Endothelial cell of umbilical vein (primary cell): ENCODE measurements around the gene SSH2. TPM values are rescaled to one million over a fixed set of nuclear protein-coding genes. Genes with fewer than 3 reads are reported as not detected.

ENCODE experiments used
- BruUV-seq: library from RNA; stranded (reverse); fragments of 400-500 nt; replicated peaks from 2 replicates; lab custom pipeline; 2021; lab: Mats Ljungman, UMichigan
- CTCF ChIA-PET: fragments of 300-600, 350-600 bp; sonication (Branson Sonifier 250); formaldehyde crosslinking; loops from one replicate; lab custom pipeline; 2021; ENCODE audit warnings: antibody characterized with exemption, inconsistent platforms; lab: Charles Lee
- POLR2A ChIA-PET: fragments of 300-600, 350-600 bp; sonication (Branson Sonifier 250); formaldehyde crosslinking; loops from one replicate; lab custom pipeline; 2021; ENCODE audit warnings: antibody characterized with exemption, inconsistent platforms; lab: Charles Lee
- DNase-seq: peaks from one replicate; pipeline ENCODE4 v3.0.0-alpha.2; 2011; ENCODE audit warnings: low read depth, low spot score
- FAIRE-seq: peaks from 2 replicates; lab custom pipeline; 2011; peaks lifted over from hg19 to GRCh38; lab: Jason Lieb, UNC
- H2AFZ ChIP-seq: 2 replicates; pipeline ENCODE4 v1.6.0; 2012; ENCODE audit warnings: low read depth, low read length, control low read depth, inconsistent platforms
- H3K27ac ChIP-seq: 2 replicates; pipeline ENCODE4 v1.5.1; 2011; ENCODE audit warnings: low read depth, mild to moderate bottlenecking, control low read depth, low read length, moderate library complexity; ENCODE audit not compliant: insufficient read depth
- H3K27me3 ChIP-seq, 2 experiments: 2 replicates each; pipeline versions ENCODE4 v1.6.0 to v1.6.1; 2011; ENCODE audit warnings: low read length in 2 of 2, mixed read lengths in 1 of 2; ENCODE audit not compliant: control insufficient read depth in 2 of 2, insufficient read depth in 2 of 2
- H3K36me3 ChIP-seq, 2 experiments: 2 replicates in 1 of 2; 3 replicates in 1 of 2; pipeline ENCODE4 v1.5.1; 2011; ENCODE audit warnings: low read length in 2 of 2, mild to moderate bottlenecking in 1 of 2, moderate library complexity in 1 of 2; ENCODE audit not compliant: control insufficient read depth in 2 of 2, insufficient read depth in 2 of 2; ENCODE audit errors: extremely low read depth in 1 of 2
- H3K4me1 ChIP-seq: 3 replicates; pipeline ENCODE4 v1.5.1; 2011; ENCODE audit warnings: mild to moderate bottlenecking, low read length; ENCODE audit not compliant: control insufficient read depth, insufficient read depth; ENCODE audit errors: extremely low read depth
- H3K4me2 ChIP-seq: 2 replicates; pipeline ENCODE4 v1.6.1; 2011; ENCODE audit warnings: low read length, control low read depth, mixed read lengths; ENCODE audit not compliant: insufficient read depth
- H3K4me3 ChIP-seq, 3 experiments: fragments of 200-600 bp in 1 of 3; sonication (generic), shearing (Covaris generic) in 1 of 3; replicated peaks in 1 of 3; 2 replicates each; pipeline ENCODE4 v1.5.1; 2011 to 2016; ENCODE audit warnings: control low read depth in 3 of 3, low read length in 3 of 3, mild to moderate bottlenecking in 2 of 3, inconsistent platforms in 1 of 3, low read depth in 1 of 3, moderate library complexity in 1 of 3; ENCODE audit not compliant: insufficient read depth in 1 of 3
- H3K79me2 ChIP-seq: 2 replicates; pipeline ENCODE4 v1.6.0; 2012; ENCODE audit warnings: low read length, inconsistent platforms; ENCODE audit not compliant: control insufficient read depth, insufficient read depth
- H3K9ac ChIP-seq: replicated peaks from 2 replicates; pipeline ENCODE3; 2011; ENCODE audit warnings: low read length, control low read depth; ENCODE audit not compliant: insufficient read depth; ENCODE audit errors: extremely low read depth
- H3K9me1 ChIP-seq: replicated peaks from 3 replicates; pipeline ENCODE4 v1.6.0; 2011; ENCODE audit warnings: mild to moderate bottlenecking, low read length; ENCODE audit not compliant: control insufficient read depth, insufficient read depth; ENCODE audit errors: extremely low read depth
- H3K9me3 ChIP-seq: replicated peaks from 2 replicates; pipeline ENCODE4 v1.5.1; 2012; ENCODE audit warnings: low read length, inconsistent platforms; ENCODE audit not compliant: control insufficient read depth, insufficient read depth
- H4K20me1 ChIP-seq: replicated peaks from 2 replicates; pipeline ENCODE3; 2011; ENCODE audit warnings: mild to moderate bottlenecking, low read length; ENCODE audit not compliant: control insufficient read depth, insufficient read depth; ENCODE audit errors: extremely low read depth
- EZH2 ChIP-seq: IDR thresholded peaks from 2 replicates; pipeline ENCODE4 v1.6.1; 2012; ENCODE audit warnings: borderline replicate concordance, low read depth, mild to moderate bottlenecking, moderate library complexity, low read length, inconsistent platforms; ENCODE audit not compliant: severe bottlenecking
- FOS ChIP-seq: IDR thresholded peaks from 2 replicates; pipeline ENCODE4 v1.6.1; 2011; ENCODE audit warnings: mild to moderate bottlenecking, low read length, moderate library complexity, borderline replicate concordance; ENCODE audit not compliant: insufficient read depth
- GATA2 ChIP-seq: IDR thresholded peaks from 2 replicates; pipeline ENCODE4 v1.7.0; 2011; ENCODE audit warnings: low read depth, mild to moderate bottlenecking, moderate library complexity, mixed read lengths, low read length; ENCODE audit not compliant: insufficient read length, insufficient read depth
- JUN ChIP-seq: IDR thresholded peaks from 2 replicates; pipeline ENCODE4 v1.6.1; 2011; ENCODE audit warnings: borderline replicate concordance, low read depth; ENCODE audit not compliant: insufficient read length, insufficient read depth
- MYC ChIP-seq: IDR thresholded peaks from one replicate; pipeline ENCODE4 v1.6.1; 2011; ENCODE audit warnings: mild to moderate bottlenecking, low read depth, low read length
- POLR2A ChIP-seq: IDR thresholded peaks from 2 replicates; pipeline ENCODE4 v1.6.1; 2012; ENCODE audit warnings: low read depth, mild to moderate bottlenecking, control low read depth, low read length
- POLR2AphosphoS5 ChIP-seq: IDR thresholded peaks from 2 replicates; pipeline ENCODE4 v1.6.1; 2012; ENCODE audit warnings: low read depth, mild to moderate bottlenecking, control low read depth, low read length, moderate library complexity; ENCODE audit not compliant: insufficient read depth
- dilution Hi-C: fragments of 300-500 bp; cut with MboI; formaldehyde crosslinking; loops from one replicate; pipeline ENCODE4 v1.15.0; 2019; ENCODE audit warnings: low sequenced_read_pairs; ENCODE audit not compliant: extremely low pct_ligation_motif_present
- intact Hi-C: fragments of 100-400 bp; cut with micrococcal nuclease; formaldehyde crosslinking; loops from one replicate; pipeline ENCODE4 v1.10.0; 2022
- polyA plus RNA-seq, 4 experiments: library from polyadenylated mRNA; depleted of rRNA in 3 of 4; stranded (reverse) in 3 of 4; unstranded in 1 of 4; fragments of >200 nt; gene quantifications; 2 replicates each; pipeline versions ENCODE4 v1.2.1 to v1.2.3, GENCODE V29; 2011 to 2012; ENCODE audit warnings: missing spikeins in 1 of 4
- total RNA-seq: library from RNA; stranded (reverse); gene quantifications from 2 replicates; pipeline ENCODE4 v1.2.3, GENCODE V29; 2021
- TF ChIP-seq, protein P1 (sequence below): IDR thresholded peaks from 2 replicates; pipeline ENCODE4 v1.6.1; 2011; ENCODE audit not compliant: insufficient read depth, insufficient read length
- TF ChIP-seq, protein P2 (sequence below), 2 donors: IDR thresholded peaks; 1 replicate in 1 of 2; 2 replicates in 1 of 2; pipeline ENCODE4 v1.5.1; 2011; ENCODE audit warnings: low read length in 2 of 2, mild to moderate bottlenecking in 2 of 2, moderate library complexity in 2 of 2, control low read depth in 1 of 2, inconsistent platforms in 1 of 2, low read depth in 1 of 2; ENCODE audit not compliant: insufficient read depth in 1 of 2; ENCODE audit errors: extremely low read depth in 1 of 2

SSH2 gene
- total and polyA plus RNA-seq, 2 donors (not counting 3 experiments of a cell fraction or from before 2014, with no cell fraction given) = 24.6 to 60.9 TPM

DNA sequence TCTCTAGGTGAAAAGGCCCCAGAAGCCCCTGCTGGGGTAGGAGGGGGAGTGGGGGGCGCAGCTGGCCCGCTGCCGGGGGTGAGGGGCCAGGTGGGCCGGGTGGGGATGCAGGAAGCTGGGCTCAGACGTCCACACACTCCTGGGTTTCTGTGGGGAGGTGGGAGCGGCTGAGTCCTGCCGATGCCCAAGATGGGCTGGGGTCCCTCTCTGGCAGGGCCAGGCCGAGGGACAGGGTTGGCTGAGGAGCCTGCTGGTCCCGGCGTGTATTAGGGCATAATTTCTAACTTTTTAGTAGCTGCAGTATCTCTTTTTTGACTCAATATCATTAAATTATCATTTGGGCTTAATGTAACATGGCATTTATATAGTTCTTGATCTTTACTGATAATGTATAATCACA is 185.9 kb downstream of the SSH2 start:
- H3K27ac ChIP-seq = peak overlapping the region; percentile 82
- FAIRE-seq (no peak), DNase-seq (no peak)
- CTCF ChIA-PET = interaction anchor here (0.7 to 2.5 kb wide), 12 partner anchors 9 to 361 kb away, joined by 3 to 10 read pairs (median 6); partner anchors contain the start of gene CORO6
- H3K79me2 ChIP-seq = peaks cover 20% of the 10 kb centered on the region
- no peaks in the 10 kb centered on the region for H3K27me3 ChIP-seq
- peak overlapping the region; percentile 57 for H3K4me2 ChIP-seq
- no peaks in the 10 kb centered on the region for H3K9me3 ChIP-seq
- POLR2A ChIA-PET = interaction anchor here (1.0 to 1.6 kb wide), 3 partner anchors 17 to 61 kb away, joined by 3 to 7 read pairs (median 5); no protein-coding TSS in a partner anchor
- intact Hi-C loops = loop anchor here (1.0 to 5.0 kb wide), 2 partner anchors 17 to 62 kb away; no protein-coding TSS in a partner anchor
- peaks cover 49% of the 10 kb centered on the region for H3K4me1 ChIP-seq
- BruUV-seq = no TSS peak
- dilution Hi-C loops = no loop called here
- TF ChIP-seq MYC (no peak), POLR2AphosphoS5 (no peak), EZH2 (no peak), POLR2A (no peak), GATA2 (no peak), JUN (no peak), FOS (no peak)
- TF ChIP-seq, protein P1, sequence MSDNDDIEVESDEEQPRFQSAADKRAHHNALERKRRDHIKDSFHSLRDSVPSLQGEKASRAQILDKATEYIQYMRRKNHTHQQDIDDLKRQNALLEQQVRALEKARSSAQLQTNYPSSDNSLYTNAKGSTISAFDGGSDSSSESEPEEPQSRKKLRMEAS = no peak
- TF ChIP-seq, protein P2, sequence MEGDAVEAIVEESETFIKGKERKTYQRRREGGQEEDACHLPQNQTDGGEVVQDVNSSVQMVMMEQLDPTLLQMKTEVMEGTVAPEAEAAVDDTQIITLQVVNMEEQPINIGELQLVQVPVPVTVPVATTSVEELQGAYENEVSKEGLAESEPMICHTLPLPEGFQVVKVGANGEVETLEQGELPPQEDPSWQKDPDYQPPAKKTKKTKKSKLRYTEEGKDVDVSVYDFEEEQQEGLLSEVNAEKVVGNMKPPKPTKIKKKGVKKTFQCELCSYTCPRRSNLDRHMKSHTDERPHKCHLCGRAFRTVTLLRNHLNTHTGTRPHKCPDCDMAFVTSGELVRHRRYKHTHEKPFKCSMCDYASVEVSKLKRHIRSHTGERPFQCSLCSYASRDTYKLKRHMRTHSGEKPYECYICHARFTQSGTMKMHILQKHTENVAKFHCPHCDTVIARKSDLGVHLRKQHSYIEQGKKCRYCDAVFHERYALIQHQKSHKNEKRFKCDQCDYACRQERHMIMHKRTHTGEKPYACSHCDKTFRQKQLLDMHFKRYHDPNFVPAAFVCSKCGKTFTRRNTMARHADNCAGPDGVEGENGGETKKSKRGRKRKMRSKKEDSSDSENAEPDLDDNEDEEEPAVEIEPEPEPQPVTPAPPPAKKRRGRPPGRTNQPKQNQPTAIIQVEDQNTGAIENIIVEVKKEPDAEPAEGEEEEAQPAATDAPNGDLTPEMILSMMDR (IDR thresholded peaks at IDR 0.05; ENCODE audit: extremely low read depth in 1 of 2, insufficient read depth in 1 of 2, low read depth in 1 of 2, low read length in 2 of 2) = no peak
- H3K4me3 ChIP-seq = peak overlapping the region in 1 of 3 experiments; percentile 6
- H4K20me1 ChIP-seq = no peaks in the 10 kb centered on the region
- peaks cover 2% of the 10 kb centered on the region for H3K9me1 ChIP-seq
- H3K9ac ChIP-seq = peak overlapping the region; percentile 51
- no peak overlapping the region for H2AFZ ChIP-seq
- no peaks in the 10 kb centered on the region for H3K36me3 ChIP-seq
